C4-2B (cell line): ENCODE results near the gene PIWIL1.

Experiments
- H3K27ac ChIP-seq: fragments of 450-650 bp; 2 replicates; pipeline ENCODE4 v1.5.1; 2017
- CTCF ChIP-seq: fragments of 450-650 bp; conservative IDR thresholded peaks from 2 replicates; pipeline ENCODE4 v1.5.1; 2017; ENCODE audit warnings: mild to moderate bottlenecking
- ZFX ChIP-seq: fragments of 450-650 bp; IDR thresholded peaks from 2 replicates; pipeline ENCODE4 v1.6.1; 2017

The PIWIL1 gene

GRCh38 chr12:130300737-130301535 is 36.8 kb upstream of the PIWIL1 start:
- no peak for TF ChIP-seq ZFX
- TF ChIP-seq CTCF = no peak
- H3K27ac ChIP-seq = no peak overlapping the region

GRCh38 chr12:130301559-130301958 is 36.1 kb upstream of the PIWIL1 start:
- TF ChIP-seq CTCF = no peak

GRCh38 chr12:130303781-130304180 is 33.9 kb upstream of the PIWIL1 start:
- H3K27ac ChIP-seq = no peak overlapping the region
- TF ChIP-seq ZFX (no peak), CTCF (no peak)

More at GRCh38 chr12:130301559-130301958, 36.1 kb upstream of the PIWIL1 start:
- no peak overlapping the region for H3K27ac ChIP-seq

- H3K27ac ChIP-seq = no peak overlapping the region
Observed at GRCh38 chr12:130307859-130308258, 29.8 kb upstream of the PIWIL1 start.

GRCh38 chr12:130308393-130308792 is 29.3 kb upstream of the PIWIL1 start:
- TF ChIP-seq CTCF (no peak), ZFX (no peak)
- no peak overlapping the region for H3K27ac ChIP-seq

More at GRCh38 chr12:130307859-130308258, 29.8 kb upstream of the PIWIL1 start:
- no peak for TF ChIP-seq ZFX
- TF ChIP-seq CTCF = no peak

GRCh38 chr12:130316251-130316650 is 21.4 kb upstream of the PIWIL1 start:
- H3K27ac ChIP-seq = no peak overlapping the region
- no peak for TF ChIP-seq CTCF

- TF ChIP-seq CTCF = no peak
- TF ChIP-seq ZFX = no peak
- no peak overlapping the region for H3K27ac ChIP-seq
Observed at GRCh38 chr12:130320536-130320935, 17.2 kb upstream of the PIWIL1 start.
